Endodermal cell (in vitro differentiated cells): ENCODE results near the gene PIP5K1B. TPM values are rescaled to one million over a fixed set of nuclear protein-coding genes. Genes with fewer than 3 reads are reported as not detected.

ENCODE experiments used
- DNase-seq: peaks from one replicate; pipeline ENCODE4 v3.0.0-alpha.2; 2017
- H3K27ac ChIP-seq: 2 replicates; pipeline ENCODE4 v1.5.1; 2013; ENCODE audit warnings: mild to moderate bottlenecking, low read depth, low read length, moderate library complexity
- H3K27me3 ChIP-seq: 2 replicates; pipeline ENCODE4 v1.6.1; 2013; ENCODE audit warnings: mild to moderate bottlenecking, low read length, moderate library complexity; ENCODE audit not compliant: insufficient read depth, control insufficient read depth, poor library complexity, severe bottlenecking
- H3K36me3 ChIP-seq: 2 replicates; pipeline ENCODE4 v1.7.0; 2013; ENCODE audit warnings: mild to moderate bottlenecking, low read length, moderate library complexity; ENCODE audit not compliant: control insufficient read depth, insufficient read depth
- H3K4me1 ChIP-seq: one replicate; pipeline ENCODE4 v1.7.0; 2013; ENCODE audit warnings: low read length; ENCODE audit not compliant: control insufficient read depth, insufficient read depth
- H3K4me3 ChIP-seq: 2 replicates; pipeline ENCODE4 v1.5.1; 2013; ENCODE audit warnings: mild to moderate bottlenecking, low read length, moderate library complexity
- H3K9ac ChIP-seq: 2 replicates; pipeline ENCODE4 v1.6.1; 2013; ENCODE audit warnings: mild to moderate bottlenecking, low read length, moderate library complexity; ENCODE audit not compliant: poor library complexity, severe bottlenecking; ENCODE audit errors: extremely low read depth
- H3K9me3 ChIP-seq: 2 replicates; pipeline ENCODE4 v1.6.1; 2013; ENCODE audit warnings: mild to moderate bottlenecking, low read length, moderate library complexity; ENCODE audit not compliant: control insufficient read depth
- H3K27ac Mint-ChIP-seq: 2 replicates; pipeline ENCODE4 v1.8.0; 2020; ENCODE audit warnings: mixed read lengths
- H3K27me3 Mint-ChIP-seq: 2 replicates; pipeline ENCODE4 v1.8.0; 2021; ENCODE audit warnings: mild to moderate bottlenecking, mixed read lengths; ENCODE audit not compliant: insufficient read depth
- H3K36me3 Mint-ChIP-seq: 2 replicates; pipeline ENCODE4 v1.8.0; 2020; ENCODE audit warnings: low read depth, mixed read lengths
- H3K4me1 Mint-ChIP-seq: 2 replicates; pipeline ENCODE4 v1.8.0; 2020; ENCODE audit warnings: mixed read lengths
- H3K4me3 Mint-ChIP-seq: 2 replicates; pipeline ENCODE4 v1.8.0; 2020; ENCODE audit warnings: mild to moderate bottlenecking, moderate library complexity, mixed read lengths
- H3K9me3 Mint-ChIP-seq: 2 replicates; pipeline ENCODE4 v1.8.0; 2020; ENCODE audit warnings: mild to moderate bottlenecking, mixed read lengths
- CTCF ChIP-seq: fragments of 200-600 bp; sonication (generic); conservative IDR thresholded peaks from 2 replicates; pipeline ENCODE4 v1.5.0; 2021; ENCODE audit warnings: antibody characterized with exemption, mild to moderate bottlenecking
- WGBS, 2 experiments: methylation state at CpG; one replicate each; pipeline versions ENCODE4 v1.1.5 to v1.1.7; 2013; ENCODE audit warnings: missing lambda C conversion rate in 2 of 2, mixed read lengths in 1 of 2; ENCODE audit not compliant: insufficient coverage in 1 of 2, insufficient read length in 1 of 2; 5-methylcytosine and 5-hydroxymethylcytosine counted together
- total RNA-seq, 2 donors: library from RNA; stranded (reverse); fragmentation: NEBNext Ultra II Directional in 1 of 2; extraction: Animal tissue kit (Norgen Biotek cat#: 25700) in 1 of 2; gene quantifications; 2 replicates in 1 of 2; 3 replicates in 1 of 2; pipeline ENCODE4 v1.2.1, GENCODE V29; 2021

The PIP5K1B gene
- total RNA-seq, 2 donors from 2014 or later = 8.5 to 10.2 TPM

GRCh38 chr9:68795411-68795810 lies 90.4 kb downstream of the PIP5K1B start:
- H3K36me3 ChIP-seq = no peaks in the 10 kb centered on the region
- no peak for TF ChIP-seq CTCF
- H3K27me3 ChIP-seq = no peaks in the 10 kb centered on the region
- no peaks in the 10 kb centered on the region for H3K9me3 ChIP-seq
- H3K27ac ChIP-seq = no peak overlapping the region
- no peaks in the 10 kb centered on the region for H3K4me1 Mint-ChIP-seq
- H3K4me3 Mint-ChIP-seq = no peak overlapping the region
- H3K9me3 Mint-ChIP-seq = no peaks in the 10 kb centered on the region
- H3K9ac ChIP-seq = no peak overlapping the region
- no peak overlapping the region for H3K27ac Mint-ChIP-seq
- H3K36me3 Mint-ChIP-seq = no peaks in the 10 kb centered on the region
- 86 to 100% methylated on average over 1 to 2 of the region's 2 CpGs for WGBS, 2 experiments
- H3K4me1 ChIP-seq = no peaks in the 10 kb centered on the region
- no peaks in the 10 kb centered on the region for H3K27me3 Mint-ChIP-seq
- no peak for DNase-seq
- no peak overlapping the region for H3K4me3 ChIP-seq

GRCh38 chr9:68797116-68797515 lies 92.1 kb downstream of the PIP5K1B start:
- H3K36me3 Mint-ChIP-seq = no peaks in the 10 kb centered on the region
- H3K9me3 ChIP-seq = no peaks in the 10 kb centered on the region
- no peak for TF ChIP-seq CTCF
- H3K4me3 Mint-ChIP-seq = no peak overlapping the region
- no peaks in the 10 kb centered on the region for H3K36me3 ChIP-seq
- H3K27me3 ChIP-seq = no peaks in the 10 kb centered on the region
- H3K4me3 ChIP-seq = no peak overlapping the region
- no peak overlapping the region for H3K9ac ChIP-seq
- no peaks in the 10 kb centered on the region for H3K9me3 Mint-ChIP-seq
- no peak overlapping the region for H3K27ac ChIP-seq
- no peaks in the 10 kb centered on the region for H3K4me1 ChIP-seq
- no peaks in the 10 kb centered on the region for H3K27me3 Mint-ChIP-seq
- no peak for DNase-seq
- no peaks in the 10 kb centered on the region for H3K4me1 Mint-ChIP-seq
- no peak overlapping the region for H3K27ac Mint-ChIP-seq
- 94 to 100% methylated on average over 3 of the region's 3 CpGs for WGBS, 2 experiments

GRCh38 chr9:68798423-68798822 lies 93.4 kb downstream of the PIP5K1B start:
- H3K27ac ChIP-seq = no peak overlapping the region
- H3K9ac ChIP-seq = no peak overlapping the region
- no peak overlapping the region for H3K4me3 ChIP-seq
- H3K4me3 Mint-ChIP-seq = no peak overlapping the region
- H3K27me3 ChIP-seq = no peaks in the 10 kb centered on the region
- H3K27me3 Mint-ChIP-seq = no peaks in the 10 kb centered on the region
- H3K36me3 Mint-ChIP-seq = no peaks in the 10 kb centered on the region
- no peaks in the 10 kb centered on the region for H3K4me1 Mint-ChIP-seq
- no peaks in the 10 kb centered on the region for H3K9me3 Mint-ChIP-seq
- no peaks in the 10 kb centered on the region for H3K9me3 ChIP-seq
- H3K36me3 ChIP-seq = no peaks in the 10 kb centered on the region
- H3K4me1 ChIP-seq = no peaks in the 10 kb centered on the region
- H3K27ac Mint-ChIP-seq = no peak overlapping the region
- TF ChIP-seq CTCF = no peak
- 94 to 100% methylated on average over 1 of the region's 1 CpG for WGBS, 2 experiments
- no peak for DNase-seq
